Endothelial cell of umbilical vein (primary cell): ENCODE results near the gene NABP1. TPM values are rescaled to one million over a fixed set of nuclear protein-coding genes. Genes with fewer than 3 reads are reported as not detected.

Source experiments
- BruUV-seq: library from RNA; stranded (reverse); fragments of 400-500 nt; replicated peaks from 2 replicates; lab custom pipeline; 2021; lab: Mats Ljungman, UMichigan
- CTCF ChIA-PET: fragments of 300-600, 350-600 bp; sonication (Branson Sonifier 250); formaldehyde crosslinking; loops from one replicate; lab custom pipeline; 2021; ENCODE audit warnings: antibody characterized with exemption, inconsistent platforms; lab: Charles Lee
- POLR2A ChIA-PET: fragments of 300-600, 350-600 bp; sonication (Branson Sonifier 250); formaldehyde crosslinking; loops from one replicate; lab custom pipeline; 2021; ENCODE audit warnings: antibody characterized with exemption, inconsistent platforms; lab: Charles Lee
- DNase-seq: peaks from one replicate; pipeline ENCODE4 v3.0.0-alpha.2; 2011; ENCODE audit warnings: low read depth, low spot score
- FAIRE-seq: peaks from 2 replicates; lab custom pipeline; 2011; peaks lifted over from hg19 to GRCh38; lab: Jason Lieb, UNC
- H2AFZ ChIP-seq: 2 replicates; pipeline ENCODE4 v1.6.0; 2012; ENCODE audit warnings: low read depth, low read length, control low read depth, inconsistent platforms
- H3K27ac ChIP-seq: 2 replicates; pipeline ENCODE4 v1.5.1; 2011; ENCODE audit warnings: low read depth, mild to moderate bottlenecking, control low read depth, low read length, moderate library complexity; ENCODE audit not compliant: insufficient read depth
- H3K27me3 ChIP-seq, 2 experiments: 2 replicates each; pipeline versions ENCODE4 v1.6.0 to v1.6.1; 2011; ENCODE audit warnings: low read length in 2 of 2, mixed read lengths in 1 of 2; ENCODE audit not compliant: control insufficient read depth in 2 of 2, insufficient read depth in 2 of 2
- H3K36me3 ChIP-seq, 2 experiments: 2 replicates in 1 of 2; 3 replicates in 1 of 2; pipeline ENCODE4 v1.5.1; 2011; ENCODE audit warnings: low read length in 2 of 2, mild to moderate bottlenecking in 1 of 2, moderate library complexity in 1 of 2; ENCODE audit not compliant: control insufficient read depth in 2 of 2, insufficient read depth in 2 of 2; ENCODE audit errors: extremely low read depth in 1 of 2
- H3K4me1 ChIP-seq: 3 replicates; pipeline ENCODE4 v1.5.1; 2011; ENCODE audit warnings: mild to moderate bottlenecking, low read length; ENCODE audit not compliant: control insufficient read depth, insufficient read depth; ENCODE audit errors: extremely low read depth
- H3K4me2 ChIP-seq: 2 replicates; pipeline ENCODE4 v1.6.1; 2011; ENCODE audit warnings: low read length, control low read depth, mixed read lengths; ENCODE audit not compliant: insufficient read depth
- H3K4me3 ChIP-seq, 3 experiments: fragments of 200-600 bp in 1 of 3; sonication (generic), shearing (Covaris generic) in 1 of 3; replicated peaks in 1 of 3; 2 replicates each; pipeline ENCODE4 v1.5.1; 2011 to 2016; ENCODE audit warnings: control low read depth in 3 of 3, low read length in 3 of 3, mild to moderate bottlenecking in 2 of 3, inconsistent platforms in 1 of 3, low read depth in 1 of 3, moderate library complexity in 1 of 3; ENCODE audit not compliant: insufficient read depth in 1 of 3
- H3K79me2 ChIP-seq: 2 replicates; pipeline ENCODE4 v1.6.0; 2012; ENCODE audit warnings: low read length, inconsistent platforms; ENCODE audit not compliant: control insufficient read depth, insufficient read depth
- H3K9ac ChIP-seq: replicated peaks from 2 replicates; pipeline ENCODE3; 2011; ENCODE audit warnings: low read length, control low read depth; ENCODE audit not compliant: insufficient read depth; ENCODE audit errors: extremely low read depth
- H3K9me1 ChIP-seq: replicated peaks from 3 replicates; pipeline ENCODE4 v1.6.0; 2011; ENCODE audit warnings: mild to moderate bottlenecking, low read length; ENCODE audit not compliant: control insufficient read depth, insufficient read depth; ENCODE audit errors: extremely low read depth
- H3K9me3 ChIP-seq: replicated peaks from 2 replicates; pipeline ENCODE4 v1.5.1; 2012; ENCODE audit warnings: low read length, inconsistent platforms; ENCODE audit not compliant: control insufficient read depth, insufficient read depth
- H4K20me1 ChIP-seq: replicated peaks from 2 replicates; pipeline ENCODE3; 2011; ENCODE audit warnings: mild to moderate bottlenecking, low read length; ENCODE audit not compliant: control insufficient read depth, insufficient read depth; ENCODE audit errors: extremely low read depth
- EZH2 ChIP-seq: IDR thresholded peaks from 2 replicates; pipeline ENCODE4 v1.6.1; 2012; ENCODE audit warnings: borderline replicate concordance, low read depth, mild to moderate bottlenecking, moderate library complexity, low read length, inconsistent platforms; ENCODE audit not compliant: severe bottlenecking
- FOS ChIP-seq: IDR thresholded peaks from 2 replicates; pipeline ENCODE4 v1.6.1; 2011; ENCODE audit warnings: mild to moderate bottlenecking, low read length, moderate library complexity, borderline replicate concordance; ENCODE audit not compliant: insufficient read depth
- GATA2 ChIP-seq: IDR thresholded peaks from 2 replicates; pipeline ENCODE4 v1.7.0; 2011; ENCODE audit warnings: low read depth, mild to moderate bottlenecking, moderate library complexity, mixed read lengths, low read length; ENCODE audit not compliant: insufficient read length, insufficient read depth
- JUN ChIP-seq: IDR thresholded peaks from 2 replicates; pipeline ENCODE4 v1.6.1; 2011; ENCODE audit warnings: borderline replicate concordance, low read depth; ENCODE audit not compliant: insufficient read length, insufficient read depth
- MYC ChIP-seq: IDR thresholded peaks from one replicate; pipeline ENCODE4 v1.6.1; 2011; ENCODE audit warnings: mild to moderate bottlenecking, low read depth, low read length
- POLR2A ChIP-seq: IDR thresholded peaks from 2 replicates; pipeline ENCODE4 v1.6.1; 2012; ENCODE audit warnings: low read depth, mild to moderate bottlenecking, control low read depth, low read length
- POLR2AphosphoS5 ChIP-seq: IDR thresholded peaks from 2 replicates; pipeline ENCODE4 v1.6.1; 2012; ENCODE audit warnings: low read depth, mild to moderate bottlenecking, control low read depth, low read length, moderate library complexity; ENCODE audit not compliant: insufficient read depth
- dilution Hi-C: fragments of 300-500 bp; cut with MboI; formaldehyde crosslinking; loops from one replicate; pipeline ENCODE4 v1.15.0; 2019; ENCODE audit warnings: low sequenced_read_pairs; ENCODE audit not compliant: extremely low pct_ligation_motif_present
- intact Hi-C: fragments of 100-400 bp; cut with micrococcal nuclease; formaldehyde crosslinking; loops from one replicate; pipeline ENCODE4 v1.10.0; 2022
- polyA plus RNA-seq, 4 experiments: library from polyadenylated mRNA; depleted of rRNA in 3 of 4; stranded (reverse) in 3 of 4; unstranded in 1 of 4; fragments of >200 nt; gene quantifications; 2 replicates each; pipeline versions ENCODE4 v1.2.1 to v1.2.3, GENCODE V29; 2011 to 2012; ENCODE audit warnings: missing spikeins in 1 of 4
- total RNA-seq: library from RNA; stranded (reverse); gene quantifications from 2 replicates; pipeline ENCODE4 v1.2.3, GENCODE V29; 2021
- TF ChIP-seq, protein P1 (sequence below), 2 donors: IDR thresholded peaks; 1 replicate in 1 of 2; 2 replicates in 1 of 2; pipeline ENCODE4 v1.5.1; 2011; ENCODE audit warnings: low read length in 2 of 2, mild to moderate bottlenecking in 2 of 2, moderate library complexity in 2 of 2, control low read depth in 1 of 2, inconsistent platforms in 1 of 2, low read depth in 1 of 2; ENCODE audit not compliant: insufficient read depth in 1 of 2; ENCODE audit errors: extremely low read depth in 1 of 2
- TF ChIP-seq, protein P2 (sequence below): IDR thresholded peaks from 2 replicates; pipeline ENCODE4 v1.6.1; 2011; ENCODE audit not compliant: insufficient read depth, insufficient read length

Gene NABP1
- total and polyA plus RNA-seq, 2 donors (not counting 3 experiments of a cell fraction or from before 2014, with no cell fraction given) = 14.7 to 47.6 TPM

DNA sequence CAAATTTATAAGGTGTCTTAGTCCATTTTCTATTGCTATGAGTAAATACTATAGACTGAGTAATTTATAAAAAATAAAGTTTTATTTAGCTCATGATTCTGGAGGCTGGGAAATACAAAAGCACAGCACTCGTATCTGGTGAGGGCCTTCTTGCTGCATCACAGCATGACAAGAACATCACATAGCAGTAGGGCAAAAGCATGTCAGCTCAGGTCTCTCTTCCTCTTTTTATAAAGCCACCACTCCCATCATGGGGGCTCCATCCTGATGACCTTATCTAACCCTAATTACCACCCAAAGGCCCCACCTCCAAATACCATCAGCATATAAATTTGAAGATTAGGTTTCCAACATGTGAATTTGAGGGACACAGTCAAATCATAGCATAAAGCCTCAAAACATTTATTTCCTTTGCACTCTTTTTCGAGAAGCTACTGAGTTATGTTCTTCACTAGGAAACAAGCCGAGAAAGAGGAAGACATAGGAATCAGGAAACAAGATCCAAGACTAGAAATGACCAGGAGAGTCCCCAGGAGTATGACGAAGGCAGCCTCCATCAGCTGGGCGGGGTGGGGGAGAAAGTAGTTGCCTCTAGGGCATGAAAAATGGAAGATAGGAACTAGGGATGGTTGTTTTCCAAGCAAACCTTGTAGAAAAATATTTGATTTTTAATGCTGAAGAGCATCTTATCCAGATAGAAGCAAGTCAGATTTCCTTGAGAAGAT lies 24.1 kb upstream of the NABP1 start:
- no peak for DNase-seq
- dilution Hi-C loops = no loop called here

More for the DNA sequence above, 24.1 kb upstream of the NABP1 start:
- Histone ChIP-seq H3K9me3 (no peaks in the 10 kb centered on the region), H3K4me1 (peaks cover 15% of the 10 kb centered on the region), H3K4me3 (no peak overlapping the region), H3K79me2 (no peaks in the 10 kb centered on the region), H3K4me2 (no peak overlapping the region), H3K27me3 (no peaks in the 10 kb centered on the region), H3K9me1 (no peaks in the 10 kb centered on the region), H3K9ac (no peak overlapping the region), H3K36me3 (no peaks in the 10 kb centered on the region), H3K27ac (no peak overlapping the region), H2AFZ (no peak overlapping the region), H4K20me1 (no peaks in the 10 kb centered on the region)
- CTCF ChIA-PET = interaction anchor here (0.6 kb wide), 1 partner anchor 438 kb away, joined by 4 read pairs; no protein-coding TSS in a partner anchor
- POLR2A ChIA-PET = no interaction called here
- TF ChIP-seq MYC (no peak), POLR2AphosphoS5 (no peak), FOS (no peak), EZH2 (no peak), JUN (no peak), POLR2A (no peak), GATA2 (no peak)
- TF ChIP-seq, protein P1, sequence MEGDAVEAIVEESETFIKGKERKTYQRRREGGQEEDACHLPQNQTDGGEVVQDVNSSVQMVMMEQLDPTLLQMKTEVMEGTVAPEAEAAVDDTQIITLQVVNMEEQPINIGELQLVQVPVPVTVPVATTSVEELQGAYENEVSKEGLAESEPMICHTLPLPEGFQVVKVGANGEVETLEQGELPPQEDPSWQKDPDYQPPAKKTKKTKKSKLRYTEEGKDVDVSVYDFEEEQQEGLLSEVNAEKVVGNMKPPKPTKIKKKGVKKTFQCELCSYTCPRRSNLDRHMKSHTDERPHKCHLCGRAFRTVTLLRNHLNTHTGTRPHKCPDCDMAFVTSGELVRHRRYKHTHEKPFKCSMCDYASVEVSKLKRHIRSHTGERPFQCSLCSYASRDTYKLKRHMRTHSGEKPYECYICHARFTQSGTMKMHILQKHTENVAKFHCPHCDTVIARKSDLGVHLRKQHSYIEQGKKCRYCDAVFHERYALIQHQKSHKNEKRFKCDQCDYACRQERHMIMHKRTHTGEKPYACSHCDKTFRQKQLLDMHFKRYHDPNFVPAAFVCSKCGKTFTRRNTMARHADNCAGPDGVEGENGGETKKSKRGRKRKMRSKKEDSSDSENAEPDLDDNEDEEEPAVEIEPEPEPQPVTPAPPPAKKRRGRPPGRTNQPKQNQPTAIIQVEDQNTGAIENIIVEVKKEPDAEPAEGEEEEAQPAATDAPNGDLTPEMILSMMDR (IDR thresholded peaks at IDR 0.05; ENCODE audit: extremely low read depth in 1 of 2, insufficient read depth in 1 of 2, low read depth in 1 of 2, low read length in 2 of 2) = no peak
- TF ChIP-seq, protein P2, sequence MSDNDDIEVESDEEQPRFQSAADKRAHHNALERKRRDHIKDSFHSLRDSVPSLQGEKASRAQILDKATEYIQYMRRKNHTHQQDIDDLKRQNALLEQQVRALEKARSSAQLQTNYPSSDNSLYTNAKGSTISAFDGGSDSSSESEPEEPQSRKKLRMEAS = no peak
- intact Hi-C loops = no loop called here
- FAIRE-seq = no peak
- BruUV-seq = no TSS peak
